HG03432 (cell line): ENCODE results near the gene ZNF121.
A peak's percentile ranks its signal among the peaks of the same experiment; 100 is the strongest.
"Not testable (repeated sequence)": the region's sequence is repeated elsewhere in the genome, so short reads cannot be mapped to it uniquely, and the experiment has no call there.

Source experiments
- ATAC-seq: cut with Tn5 transposase; IDR thresholded peaks from one replicate; pipeline ENCODE4 v1.9.1; 2021; ENCODE audit warnings: mild to moderate bottlenecking, moderate library complexity; ENCODE audit not compliant: unreplicated experiment

The ZNF121 gene

GRCh38 chr19:9584073-9584833 lies at the start of gene ZNF121:
Gene ZNF121, minus strand, starts transcription at chr19:9584504. Its CDS starts 16,407 bp downstream, at chr19:9568097.
- peak; percentile 91 for ATAC-seq

- ATAC-seq = no peak
These were observed 43.6 kb upstream of the ZNF121 start for GRCh38 chr19:9627856-9628255.

GRCh38 chr19:9622531-9622930 lies 38.2 kb upstream of the ZNF121 start:
- no peak for ATAC-seq

GRCh38 chr19:9621156-9622037 lies 37.1 kb upstream of the ZNF121 start, which contains the start of gene ZNF561:
Gene ZNF561, minus strand, starts transcription at chr19:9621232. Its CDS starts 1,776 bp downstream, at chr19:9619456.
- peak; percentile 77 for ATAC-seq

GRCh38 chr19:9620842-9621155 lies 36.5 kb upstream of the ZNF121 start:
- no peak for ATAC-seq

- ATAC-seq = no peak
These were observed 31.5 kb upstream of the ZNF121 start for GRCh38 chr19:9615844-9616243.

GRCh38 chr19:9610484-9611113 lies 26.3 kb upstream of the ZNF121 start:
- no peak for ATAC-seq

GRCh38 chr19:9608912-9609311 lies 24.6 kb upstream of the ZNF121 start:
- no peak for ATAC-seq

- no peak for ATAC-seq
These were observed 12.7 kb upstream of the ZNF121 start for GRCh38 chr19:9597027-9597426.

- no peak for ATAC-seq
These were observed 2.5 kb upstream of the ZNF121 start for GRCh38 chr19:9586764-9587163.

- ATAC-seq = not testable (repeated sequence)
These were observed 2.1 kb downstream of the ZNF121 start for GRCh38 chr19:9582081-9582725.

- ATAC-seq = no peak
These were observed 3.6 kb downstream of the ZNF121 start for GRCh38 chr19:9580728-9581127.

GRCh38 chr19:9570255-9570654 lies 14.0 kb downstream of the ZNF121 start:
- no peak for ATAC-seq

GRCh38 chr19:9566729-9567128 lies 17.6 kb downstream of the ZNF121 start:
- ATAC-seq = no peak

GRCh38 chr19:9565900-9566705 lies 18.2 kb downstream of the ZNF121 start:
- no peak for ATAC-seq

- ATAC-seq = no peak
These were observed 31.6 kb downstream of the ZNF121 start for GRCh38 chr19:9552536-9553274.

- ATAC-seq = no peak
These were observed 36.4 kb downstream of the ZNF121 start for GRCh38 chr19:9547870-9548269.

GRCh38 chr19:9541281-9541680 lies 43.0 kb downstream of the ZNF121 start:
- ATAC-seq = not testable (repeated sequence)

- ATAC-seq = not testable (repeated sequence)
These were observed 44.4 kb downstream of the ZNF121 start for GRCh38 chr19:9539921-9540320.
